Subcutaneous abdominal adipose tissue (tissue), 5 donors: ENCODE data around the gene OR2V2.

Source experiments
- H3K27ac ChIP-seq: one replicate; pipeline ENCODE4 v1.7.0; 2013; ENCODE audit warnings: low read depth, mild to moderate bottlenecking, inconsistent platforms, low read length, moderate library complexity
- H3K27me3 ChIP-seq, 5 donors: one replicate each; pipeline ENCODE4 v1.7.0; 2013; ENCODE audit warnings: low read length in 5 of 5, inconsistent platforms in 1 of 5; ENCODE audit not compliant: control insufficient read depth in 5 of 5, insufficient read depth in 4 of 5
- H3K36me3 ChIP-seq, 5 donors: one replicate each; pipeline ENCODE4 v1.7.0; 2013; ENCODE audit warnings: low read length in 5 of 5; ENCODE audit not compliant: control insufficient read depth in 5 of 5, insufficient read depth in 5 of 5
- H3K4me1 ChIP-seq, 5 donors: one replicate each; pipeline ENCODE4 v1.7.0; 2013; ENCODE audit warnings: low read length in 5 of 5, mild to moderate bottlenecking in 3 of 5, moderate library complexity in 1 of 5; ENCODE audit not compliant: control insufficient read depth in 5 of 5, insufficient read depth in 5 of 5
- H3K4me3 ChIP-seq, 5 donors: one replicate each; pipeline ENCODE4 v1.7.0; 2013; ENCODE audit warnings: low read length in 5 of 5, low read depth in 1 of 5
- H3K9ac ChIP-seq, 5 donors: one replicate each; pipeline ENCODE4 v1.7.0; 2013; ENCODE audit warnings: low read length in 5 of 5, mild to moderate bottlenecking in 4 of 5, moderate library complexity in 3 of 5
- H3K9me3 ChIP-seq, 5 donors: one replicate each; pipeline ENCODE4 v1.7.0; 2013; ENCODE audit warnings: low read length in 5 of 5; ENCODE audit not compliant: control insufficient read depth in 5 of 5
- donor health status: healthy.
- donor health status: healthy.
- donor health status: healthy.
- donor health status: healthy.
- donor health status: healthy.

Gene OR2V2

GRCh38 chr5:181114844-181115778 lies 32.3 kb upstream of the OR2V2 start:
- Histone ChIP-seq H3K9ac (no peak overlapping the region), H3K27me3 (peaks cover 19 to 67% (median 38%) of the 10 kb centered on the region in 5 donors), H3K4me1 (peaks cover 0 to 8% (median 0%) of the 10 kb centered on the region in 5 donors), H3K27ac (no peak overlapping the region), H3K36me3 (no peaks in the 10 kb centered on the region), H3K9me3 (peaks cover 0 to 3% (median 0%) of the 10 kb centered on the region in 5 donors), H3K4me3 (peak overlapping the region in 2 of 5 donors; percentile 11 to 29)

GRCh38 chr5:181118369-181118768 lies 29.0 kb upstream of the OR2V2 start:
- Histone ChIP-seq H3K9ac (no peak overlapping the region), H3K9me3 (peaks cover 0 to 3% (median 0%) of the 10 kb centered on the region in 5 donors), H3K4me1 (peaks cover 0 to 19% (median 7%) of the 10 kb centered on the region in 5 donors), H3K4me3 (no peak overlapping the region), H3K36me3 (no peaks in the 10 kb centered on the region), H3K27ac (no peak overlapping the region), H3K27me3 (peaks cover 14 to 51% (median 37%) of the 10 kb centered on the region in 5 donors)

- no peak overlapping the region for H3K9ac ChIP-seq
- H3K4me1 ChIP-seq: peaks cover 0 to 19% (median 7%) of the 10 kb centered on the region in 5 donors
- H3K4me3 ChIP-seq: no peak overlapping the region
- peaks cover 14 to 48% (median 34%) of the 10 kb centered on the region in 5 donors for H3K27me3 ChIP-seq
- H3K9me3 ChIP-seq: no peaks in the 10 kb centered on the region
- no peaks in the 10 kb centered on the region for H3K36me3 ChIP-seq
- no peak overlapping the region for H3K27ac ChIP-seq
Observed at GRCh38 chr5:181119105-181119504, 28.3 kb upstream of the OR2V2 start.

DNA sequence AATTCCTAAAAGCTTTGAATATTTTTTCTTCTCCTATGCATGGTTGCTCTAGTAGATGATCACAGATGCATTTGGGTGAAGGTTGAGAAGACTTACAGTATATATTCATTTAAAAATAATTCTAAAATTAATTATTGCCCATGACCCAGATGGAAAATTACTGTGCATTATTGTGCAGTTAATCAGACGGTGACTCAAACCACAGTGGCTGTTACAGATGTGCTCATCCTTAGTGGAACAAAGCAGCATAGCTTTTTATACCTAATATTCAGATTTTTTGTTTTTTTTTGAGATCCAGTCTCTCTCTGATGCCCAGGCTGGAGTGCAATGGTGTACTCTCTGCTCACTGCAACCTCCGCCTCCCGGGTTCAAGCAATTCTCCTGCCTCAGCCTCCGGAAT lies 27.1 kb upstream of the OR2V2 start:
- H3K9ac ChIP-seq: no peak overlapping the region
- H3K36me3 ChIP-seq: no peaks in the 10 kb centered on the region
- peaks cover 0 to 14% (median 7%) of the 10 kb centered on the region in 5 donors for H3K4me1 ChIP-seq
- no peaks in the 10 kb centered on the region for H3K9me3 ChIP-seq
- no peak overlapping the region for H3K4me3 ChIP-seq
- peaks cover 12 to 37% (median 22%) of the 10 kb centered on the region in 5 donors for H3K27me3 ChIP-seq
- H3K27ac ChIP-seq: no peak overlapping the region

DNA sequence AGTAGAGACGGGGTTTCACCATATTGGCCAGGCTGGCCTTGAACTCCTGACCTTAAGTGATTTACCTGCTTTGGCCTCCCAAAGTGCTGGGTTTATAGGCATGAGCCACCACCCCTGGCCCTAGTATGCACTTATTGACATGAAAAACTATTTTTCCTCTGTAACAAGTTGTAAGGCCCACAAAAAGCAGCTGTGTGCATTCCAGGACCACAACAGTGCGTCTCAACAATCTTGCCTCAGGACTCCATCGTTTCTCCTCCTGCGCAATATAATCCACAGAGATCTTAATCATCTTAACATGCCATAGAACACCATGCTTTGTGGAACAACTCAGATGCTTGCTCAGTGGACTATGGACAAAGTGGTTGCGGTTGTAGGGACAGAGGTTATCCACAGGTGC lies 26.6 kb upstream of the OR2V2 start:
- no peak overlapping the region for H3K9ac ChIP-seq
- no peak overlapping the region for H3K27ac ChIP-seq
- no peaks in the 10 kb centered on the region for H3K36me3 ChIP-seq
- H3K9me3 ChIP-seq: no peaks in the 10 kb centered on the region
- peaks cover 0 to 12% (median 7%) of the 10 kb centered on the region in 5 donors for H3K4me1 ChIP-seq
- peaks cover 11 to 33% (median 19%) of the 10 kb centered on the region in 5 donors for H3K27me3 ChIP-seq
- H3K4me3 ChIP-seq: no peak overlapping the region

DNA sequence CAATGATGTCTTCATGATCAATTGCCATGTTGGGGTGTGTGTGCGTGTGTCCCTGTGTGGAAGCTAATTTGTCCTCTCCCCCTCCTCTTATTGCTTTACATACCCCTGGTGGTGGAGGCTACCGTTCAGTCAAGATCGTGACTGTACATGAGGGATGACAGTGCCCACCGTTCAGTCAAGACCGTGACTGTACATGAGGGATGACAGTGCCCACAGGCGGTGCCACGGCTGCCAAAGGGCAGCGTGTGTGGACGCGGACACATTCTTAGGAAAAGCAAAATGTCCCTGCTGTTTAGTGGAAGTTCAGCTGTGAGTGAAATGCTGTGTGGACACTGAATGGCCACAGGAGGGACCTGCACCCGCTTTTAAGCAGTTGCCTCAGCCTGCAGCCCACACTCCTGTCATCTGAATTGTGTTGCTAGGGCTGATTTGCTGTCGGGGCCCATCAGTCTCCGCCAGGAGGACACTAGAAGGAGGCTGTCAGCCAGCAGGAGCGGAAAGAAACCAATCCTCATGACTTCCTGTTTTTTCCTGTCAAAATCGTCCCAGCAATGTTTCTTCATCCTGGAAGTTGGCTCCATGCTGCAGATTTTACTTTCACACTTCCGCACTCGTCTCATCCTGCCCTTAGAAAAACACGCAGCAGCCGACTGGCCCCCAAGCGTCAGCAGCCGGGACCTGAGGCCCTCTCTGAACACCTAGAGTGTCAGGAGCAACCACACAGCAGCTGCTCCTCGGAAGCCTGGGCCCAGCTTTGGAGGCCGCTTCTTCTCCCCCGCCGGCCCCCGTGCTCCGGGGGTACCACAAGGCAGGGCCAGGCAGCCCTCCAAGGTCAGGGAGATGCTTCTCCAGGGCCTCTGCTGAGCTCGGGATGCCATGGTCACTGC lies 25.5 kb upstream of the OR2V2 start:
- peaks cover 0 to 12% (median 7%) of the 10 kb centered on the region in 5 donors for H3K4me1 ChIP-seq
- H3K27ac ChIP-seq: no peak overlapping the region
- H3K4me3 ChIP-seq: peak overlapping the region in 2 of 5 donors; percentile 27 to 38
- H3K9me3 ChIP-seq: no peaks in the 10 kb centered on the region
- H3K36me3 ChIP-seq: no peaks in the 10 kb centered on the region
- H3K27me3 ChIP-seq: peaks cover 11 to 30% (median 21%) of the 10 kb centered on the region in 5 donors
- H3K9ac ChIP-seq: no peak overlapping the region

DNA sequence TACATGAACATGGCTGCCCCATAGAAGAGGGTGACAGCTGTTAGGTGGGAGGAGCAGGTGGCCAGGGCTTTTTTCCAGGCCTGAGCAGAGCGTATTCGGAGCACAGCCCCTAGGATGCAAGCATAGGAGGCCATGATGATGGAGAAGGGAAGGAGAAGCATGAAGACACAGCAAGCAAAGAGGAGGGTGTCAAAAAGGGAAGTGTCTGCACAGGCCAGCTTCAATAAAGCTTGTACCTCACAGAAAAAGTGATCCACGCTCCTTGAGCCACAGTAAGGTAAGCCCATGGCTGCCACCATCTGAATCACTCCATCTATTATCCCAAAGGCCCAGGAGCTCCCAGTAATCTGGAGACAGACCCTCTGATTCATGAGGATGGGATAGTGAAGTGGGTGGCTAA lies 22.9 kb upstream of the OR2V2 start:
- Histone ChIP-seq H3K36me3 (no peaks in the 10 kb centered on the region), H3K27ac (no peak overlapping the region), H3K27me3 (peaks cover 18 to 37% (median 30%) of the 10 kb centered on the region in 5 donors), H3K9ac (no peak overlapping the region), H3K4me1 (peaks cover 0 to 12% (median 7%) of the 10 kb centered on the region in 5 donors), H3K9me3 (no peaks in the 10 kb centered on the region), H3K4me3 (no peak overlapping the region)

DNA sequence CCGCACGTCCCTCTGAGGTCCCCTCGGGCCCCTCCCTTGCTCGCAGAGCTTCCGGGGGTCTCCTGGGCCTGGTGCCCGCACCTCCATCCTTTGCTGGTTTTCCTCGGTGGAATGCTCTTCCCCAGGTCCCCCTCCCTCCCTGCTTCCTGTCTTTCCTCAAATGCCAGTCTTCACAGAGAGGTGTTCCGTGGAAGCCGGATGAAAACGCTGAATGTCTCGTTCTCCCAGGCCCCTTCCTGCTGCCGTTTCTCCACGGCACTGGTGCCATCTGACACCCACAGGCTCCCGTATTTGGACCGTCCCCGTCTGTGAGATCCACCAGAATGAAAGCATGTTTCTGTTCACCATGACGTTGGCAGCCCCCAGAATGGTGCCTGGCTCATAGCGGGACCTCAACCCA lies 20.5 kb upstream of the OR2V2 start:
- Histone ChIP-seq H3K9me3 (no peaks in the 10 kb centered on the region), H3K36me3 (no peaks in the 10 kb centered on the region), H3K4me1 (peaks cover 0 to 6% (median 5%) of the 10 kb centered on the region in 5 donors), H3K27me3 (peaks cover 21 to 47% (median 36%) of the 10 kb centered on the region in 5 donors), H3K9ac (no peak overlapping the region), H3K4me3 (no peak overlapping the region), H3K27ac (no peak overlapping the region)

GRCh38 chr5:181127456-181127855 lies 19.9 kb upstream of the OR2V2 start:
- H3K9ac ChIP-seq: no peak overlapping the region
- no peaks in the 10 kb centered on the region for H3K4me1 ChIP-seq
- no peak overlapping the region for H3K4me3 ChIP-seq
- peaks cover 21 to 44% (median 36%) of the 10 kb centered on the region in 5 donors for H3K27me3 ChIP-seq
- no peaks in the 10 kb centered on the region for H3K9me3 ChIP-seq
- H3K36me3 ChIP-seq: no peaks in the 10 kb centered on the region
- no peak overlapping the region for H3K27ac ChIP-seq
